HUDEP-2 (cell line): Measurements from ENCODE around the gene LRRC4C.

Experiments used
- DNase-seq, 76 experiments: peaks; one replicate each; lab custom pipeline; 2025; ENCODE audit not compliant: unreplicated experiment in 76 of 76; lab: John Stamatoyannopoulos, UW

The LRRC4C gene

DNA sequence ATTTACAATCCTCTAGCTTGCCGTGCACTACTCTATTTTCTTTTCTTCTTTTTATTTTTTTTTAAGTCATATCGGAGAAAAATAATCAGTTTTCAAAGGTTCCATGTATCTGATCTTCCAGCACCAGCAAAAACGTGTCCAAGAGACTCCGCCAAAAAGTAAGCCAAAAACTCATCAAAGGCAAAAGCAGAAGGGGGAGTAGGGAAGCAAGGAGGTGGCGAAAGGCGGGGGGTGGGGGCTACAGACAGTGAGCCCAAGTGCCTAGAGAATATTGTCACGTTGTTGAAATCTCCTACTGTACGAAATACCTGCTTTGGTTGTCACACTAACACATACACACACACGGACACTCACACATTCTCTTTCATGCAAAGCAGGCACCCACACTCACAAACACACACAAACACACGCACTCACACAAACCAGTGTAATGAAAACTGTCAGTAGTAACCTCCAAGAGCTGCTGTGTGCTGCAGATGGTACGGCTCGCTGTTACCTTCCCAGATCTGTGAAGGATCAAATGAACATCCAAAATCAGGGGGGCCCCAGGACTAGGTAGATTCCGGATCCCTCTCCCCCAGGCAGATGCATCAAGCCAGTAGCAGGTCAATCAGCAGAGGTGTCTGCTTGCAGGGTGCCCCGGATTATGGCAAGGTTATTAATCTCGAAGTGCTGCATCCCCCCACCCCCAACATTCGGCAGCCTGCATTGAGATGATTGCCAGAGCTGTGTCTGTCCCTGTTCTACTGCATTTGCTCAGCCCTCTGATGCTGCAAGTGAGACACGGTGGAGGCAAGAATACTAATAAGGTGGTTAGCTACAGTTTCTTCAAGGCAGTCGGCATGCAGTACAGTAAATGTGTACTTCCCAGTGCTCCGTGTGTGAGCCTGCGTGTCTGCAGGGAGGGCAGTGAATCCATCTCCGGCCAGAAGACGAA, at the start of gene LRRC4C:
Gene LRRC4C, minus strand, starts transcription at position 188 of the 937 bp plus-strand sequence.
- DNase-seq = no peak

DNA sequence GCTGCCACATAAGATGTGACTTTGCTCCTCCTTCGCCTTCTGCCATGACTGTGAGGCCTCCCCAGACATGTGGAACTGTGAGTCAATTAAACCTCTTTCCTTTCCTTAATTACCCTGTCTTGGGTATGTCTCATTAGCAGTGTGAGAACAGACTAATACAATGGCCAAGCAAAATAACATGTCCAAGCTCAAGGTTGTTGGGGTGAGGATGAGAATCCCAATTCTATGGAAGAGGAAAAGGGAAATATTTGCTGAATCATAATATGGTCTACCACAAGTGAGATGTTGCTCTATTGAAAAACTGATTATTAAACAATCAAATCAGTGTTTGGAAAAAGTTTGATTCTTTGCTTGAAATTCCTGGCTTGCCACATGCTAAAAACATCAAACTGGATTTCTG, 48.7 kb upstream of the LRRC4C start:
- DNase-seq = no peak

DNA sequence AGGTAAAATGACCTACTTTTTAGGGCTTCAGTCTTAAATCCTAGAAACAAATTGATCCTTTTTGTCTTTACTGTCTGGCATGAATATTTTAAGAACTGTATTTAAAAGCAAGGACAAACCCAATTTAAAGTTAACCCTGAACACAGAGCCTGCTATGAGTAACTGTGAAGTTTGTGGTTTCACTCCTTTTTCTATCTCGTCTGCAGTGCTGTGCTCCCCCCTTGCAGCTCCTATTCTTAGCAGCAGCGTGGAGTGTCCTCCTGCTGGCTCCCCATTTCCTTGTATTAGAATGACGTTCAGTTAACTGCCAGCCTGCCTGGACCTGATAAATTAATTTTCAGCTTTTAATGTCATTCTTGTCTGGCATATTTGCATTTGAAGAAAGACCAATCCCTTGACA, 40.0 kb upstream of the LRRC4C start:
- no peak for DNase-seq

DNA sequence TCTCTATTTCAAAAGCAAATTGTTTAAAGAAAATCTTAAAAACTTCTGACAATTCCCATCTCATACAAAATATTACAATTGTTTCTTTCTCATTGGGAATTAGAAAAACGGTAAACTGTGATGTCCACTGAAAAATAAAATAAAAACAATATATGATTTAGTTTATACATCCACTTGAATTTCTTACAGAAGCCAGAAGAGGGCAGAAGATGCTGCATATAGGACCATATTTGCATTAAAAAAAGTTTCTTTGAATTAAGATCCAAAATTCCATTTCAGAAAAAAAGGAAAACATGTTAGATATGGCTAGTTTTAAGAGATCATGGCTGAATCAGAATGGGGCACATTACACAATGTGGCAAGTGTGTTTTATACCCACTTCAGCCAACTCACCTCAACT, 39.3 kb upstream of the LRRC4C start:
- DNase-seq = no peak

DNA sequence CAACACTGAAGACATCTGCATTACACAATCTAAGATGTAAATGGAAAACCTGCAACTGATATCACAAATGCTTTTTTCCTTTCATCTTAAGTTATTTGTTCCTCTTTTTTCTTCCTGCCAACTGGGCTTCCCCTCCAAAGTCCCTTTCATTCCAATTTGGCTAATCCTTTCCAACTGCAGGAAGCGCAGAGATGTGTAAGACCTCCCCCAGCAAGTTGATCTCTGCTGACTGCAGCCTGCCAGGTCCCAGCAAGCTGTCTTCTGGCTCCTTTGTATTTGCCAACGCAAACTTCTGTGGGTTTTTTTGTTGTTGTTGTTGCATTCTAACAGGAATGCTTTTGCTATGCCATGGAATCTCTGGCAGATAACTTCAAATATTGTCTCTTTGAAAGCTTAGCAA, 38.5 kb upstream of the LRRC4C start:
- no peak for DNase-seq

- DNase-seq = no peak
Observed at GRCh38 chr11:41494716-41495115, 35.3 kb upstream of the LRRC4C start.

- no peak for DNase-seq
Observed at GRCh38 chr11:41486424-41486823, 27.0 kb upstream of the LRRC4C start.

DNA sequence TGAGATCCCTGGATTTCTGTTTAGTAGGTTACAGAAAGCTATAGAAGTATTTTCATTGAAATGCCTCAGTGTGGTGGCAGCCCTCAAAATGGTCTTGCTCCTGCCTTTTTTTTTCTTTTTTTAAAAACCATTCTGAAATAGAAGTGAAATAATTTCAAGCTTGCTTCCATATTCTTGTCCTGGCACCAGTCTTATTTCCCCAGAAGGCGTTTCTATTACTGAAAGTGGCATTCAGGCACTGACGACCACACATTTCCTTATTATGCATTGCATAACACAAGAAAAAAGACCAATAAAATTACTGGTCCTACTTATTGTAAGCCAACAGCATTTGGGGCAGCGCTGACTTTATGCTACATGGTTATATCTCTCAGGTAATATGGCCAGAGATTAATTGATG, 24.5 kb upstream of the LRRC4C start:
- DNase-seq = no peak

- no peak for DNase-seq
Observed at GRCh38 chr11:41479179-41479578, 19.7 kb upstream of the LRRC4C start.

- DNase-seq = peak in 2 of 76 experiments; percentile 1 to 2
Observed at GRCh38 chr11:41461057-41461681, 1.7 kb upstream of the LRRC4C start.

DNA sequence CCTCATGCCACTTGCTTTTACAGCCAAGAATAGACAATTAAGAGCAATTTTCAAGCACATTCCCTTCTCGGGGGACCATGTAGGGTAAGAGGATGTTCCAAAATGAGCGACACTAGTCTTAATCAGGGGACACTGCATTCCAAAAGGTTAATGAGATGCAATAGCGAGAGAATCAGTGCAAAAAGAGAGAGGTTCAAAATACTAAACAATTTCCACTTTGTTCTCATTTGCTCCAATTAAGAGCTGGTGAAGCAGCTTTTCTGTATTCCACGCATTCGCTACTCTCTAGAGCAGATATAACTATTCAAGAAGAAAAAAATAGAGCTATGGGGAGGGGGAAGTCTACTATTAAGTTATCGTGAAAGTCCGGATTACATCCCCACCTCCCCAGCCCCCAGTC, 811 bp downstream of the LRRC4C start:
- no peak for DNase-seq

GRCh38 chr11:41458154-41458553, 1.3 kb downstream of the LRRC4C start:
- no peak for DNase-seq

- no peak for DNase-seq
Observed at GRCh38 chr11:41457216-41458014, 2.0 kb downstream of the LRRC4C start.

DNA sequence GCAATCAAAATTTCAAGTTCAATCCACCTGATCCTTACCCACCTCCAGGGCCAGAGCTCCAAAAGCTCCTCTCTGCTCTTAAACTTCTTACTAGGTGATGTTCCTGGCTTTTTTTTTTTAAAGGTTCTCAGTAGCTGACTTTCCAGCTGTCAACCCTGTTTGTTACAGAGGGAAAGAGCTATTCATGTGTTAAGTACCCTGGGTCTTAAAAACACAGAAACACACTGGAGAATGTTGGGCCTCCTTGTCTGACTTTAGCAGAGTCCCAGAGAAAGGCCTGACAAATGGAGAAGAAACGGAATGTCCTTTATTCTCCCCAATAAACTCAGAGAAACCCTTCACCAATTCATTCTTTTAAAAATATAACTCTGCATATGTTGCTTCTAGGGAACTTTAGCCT, 3.2 kb downstream of the LRRC4C start:
- DNase-seq = no peak

- no peak for DNase-seq
Observed at GRCh38 chr11:41451011-41451410, 8.4 kb downstream of the LRRC4C start.

DNA sequence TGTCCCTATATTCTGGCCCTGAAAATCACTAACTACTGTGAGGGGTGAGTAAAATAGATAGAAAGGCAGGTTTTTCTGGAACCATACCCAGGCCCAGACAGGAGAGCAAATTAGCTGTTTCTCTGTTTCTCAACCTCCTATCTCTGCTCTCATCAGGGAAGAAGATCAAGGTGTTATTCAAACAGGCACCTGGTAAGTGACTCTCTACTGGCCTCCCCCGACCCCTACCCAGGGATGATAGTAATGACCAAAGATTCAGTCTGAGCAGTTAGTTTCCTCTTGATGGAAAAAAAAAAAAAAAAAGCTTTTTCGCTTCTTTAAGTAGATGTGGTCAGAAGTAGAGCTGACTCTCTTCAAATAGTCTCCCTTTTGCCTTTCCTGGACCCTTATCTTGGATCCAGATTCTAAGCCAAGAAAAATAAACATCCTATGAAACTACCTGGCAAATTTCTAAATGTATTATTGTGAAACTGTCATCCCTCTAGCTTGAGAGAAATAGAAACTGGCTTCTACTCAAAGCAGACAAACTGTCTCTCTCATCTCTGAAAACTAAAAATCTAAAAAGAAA, 9.9 kb downstream of the LRRC4C start:
- no peak for DNase-seq

DNA sequence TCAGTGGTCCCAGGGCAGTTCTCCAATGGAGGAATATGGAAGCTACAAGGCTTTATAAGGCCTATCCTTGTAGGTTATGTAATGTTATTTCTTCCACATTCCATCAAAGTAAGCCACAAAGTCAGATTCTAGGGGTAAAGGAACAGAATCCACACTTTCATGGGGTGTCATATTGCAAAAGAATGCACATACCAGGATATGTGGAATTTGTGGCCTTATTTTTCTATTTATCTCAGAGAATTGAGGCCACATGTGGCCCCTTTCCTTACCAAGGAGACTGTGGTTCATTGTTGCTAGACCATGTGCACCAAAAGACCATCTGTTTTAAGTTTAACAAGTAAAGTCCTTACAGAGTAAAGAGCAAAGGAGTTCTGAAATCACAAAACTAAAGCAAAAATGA, 12.9 kb downstream of the LRRC4C start:
- no peak for DNase-seq

DNA sequence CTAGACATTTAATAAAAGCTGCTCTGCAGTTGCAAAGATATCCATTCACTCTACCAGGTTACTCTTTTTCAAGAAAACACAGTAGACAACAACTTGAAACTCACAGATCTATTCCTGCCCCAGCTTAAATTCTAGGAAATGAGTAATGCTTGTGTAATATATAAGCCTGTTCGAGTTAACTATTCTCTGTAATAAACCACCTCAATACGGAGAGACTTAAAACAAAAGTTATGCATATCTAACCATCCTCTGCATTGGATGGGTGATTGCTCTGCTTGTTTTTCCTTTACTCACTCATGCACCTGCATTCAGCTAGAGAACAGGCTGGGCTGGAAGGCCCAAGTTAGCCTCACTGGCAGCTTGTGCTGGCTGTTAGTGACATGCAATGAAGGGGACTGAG, 13.3 kb downstream of the LRRC4C start:
- no peak for DNase-seq

- DNase-seq = no peak
Observed at GRCh38 chr11:41437006-41437490, 22.4 kb downstream of the LRRC4C start.

- DNase-seq = no peak
Observed at GRCh38 chr11:41435531-41435930, 23.9 kb downstream of the LRRC4C start.

DNA sequence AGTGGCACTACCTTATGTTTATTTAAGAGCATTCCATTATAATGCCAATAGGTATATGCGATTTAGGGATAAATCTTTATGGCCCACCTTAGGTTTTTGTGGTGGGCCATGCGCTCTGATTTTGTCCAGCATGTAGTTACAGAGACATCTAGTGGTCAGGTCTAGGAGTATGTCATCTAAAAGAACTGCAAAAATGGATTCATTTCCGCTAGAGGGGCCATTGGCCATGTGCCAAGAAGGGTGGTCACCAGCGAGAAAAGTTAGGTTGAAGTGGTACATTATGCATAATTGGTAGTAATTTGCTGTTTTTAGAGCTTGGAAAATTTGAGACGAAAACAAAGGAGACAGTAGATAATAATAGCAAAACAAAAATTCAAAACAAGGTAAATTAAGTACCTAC, 27.7 kb downstream of the LRRC4C start:
- DNase-seq = no peak
